HG03558 (cell line): ENCODE data around the gene MRPL17.

Experiments
- ATAC-seq: cut with Tn5 transposase; IDR thresholded peaks from one replicate; pipeline ENCODE4 v1.9.1; 2021; ENCODE audit warnings: moderate number of reproducible peaks; ENCODE audit not compliant: unreplicated experiment; ENCODE audit errors: extremely low read depth

The MRPL17 gene

DNA sequence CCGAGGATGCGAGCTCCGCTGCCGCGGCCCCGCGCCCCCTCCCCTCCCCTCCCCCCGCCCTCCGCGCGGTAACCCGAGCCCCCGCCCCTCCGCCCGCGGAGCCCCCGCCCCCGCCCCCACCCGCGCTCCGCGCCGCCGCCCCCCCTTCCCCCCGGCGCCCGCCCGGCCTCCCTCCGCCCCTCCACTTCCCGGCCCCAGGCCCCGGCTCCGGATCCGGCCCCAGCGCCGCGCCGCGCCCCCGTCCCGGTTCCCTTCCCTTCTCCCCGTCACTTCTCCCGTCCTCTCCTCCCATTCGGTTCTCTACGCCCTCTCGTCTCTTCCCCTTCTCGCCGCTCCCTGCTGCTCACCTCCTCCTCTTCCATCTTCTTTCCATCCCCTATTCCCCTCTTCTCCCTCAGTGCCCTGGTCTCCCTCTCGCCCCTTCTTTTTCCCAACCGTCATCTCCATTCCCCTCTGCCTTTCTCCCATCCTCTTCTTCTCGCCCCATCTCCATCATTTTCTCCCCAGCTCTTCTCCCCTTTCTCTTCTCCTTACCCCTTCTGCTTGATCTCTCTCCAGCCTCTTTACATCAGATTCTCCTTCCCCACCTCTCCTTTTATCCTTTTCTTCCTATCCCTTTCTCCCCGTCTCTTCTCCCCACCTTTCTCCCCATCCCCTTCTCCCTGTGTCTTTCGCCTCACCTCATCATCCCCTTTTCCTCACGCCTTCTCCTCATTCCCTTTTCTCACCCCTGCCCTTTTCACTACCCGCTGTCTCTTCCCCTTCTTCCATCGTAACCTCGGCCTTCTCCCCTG is 27.2 kb downstream of the MRPL17 start, which contains the start of gene DCHS1:
DCHS1 (minus strand) TSS at position 20 of the 794 bp plus-strand sequence. CDS start 14,196 bp downstream, outside the sequence.
- ATAC-seq = no peak

- ATAC-seq = no peak
Observed at GRCh38 chr11:6655020-6655789, 27.9 kb downstream of the MRPL17 start.

- ATAC-seq = no peak
Observed at GRCh38 chr11:6654281-6655019, 28.7 kb downstream of the MRPL17 start.

GRCh38 chr11:6653656-6654055 is 29.5 kb downstream of the MRPL17 start:
- no peak for ATAC-seq

- ATAC-seq = no peak
Observed at GRCh38 chr11:6653097-6653496, 30.0 kb downstream of the MRPL17 start.

DNA sequence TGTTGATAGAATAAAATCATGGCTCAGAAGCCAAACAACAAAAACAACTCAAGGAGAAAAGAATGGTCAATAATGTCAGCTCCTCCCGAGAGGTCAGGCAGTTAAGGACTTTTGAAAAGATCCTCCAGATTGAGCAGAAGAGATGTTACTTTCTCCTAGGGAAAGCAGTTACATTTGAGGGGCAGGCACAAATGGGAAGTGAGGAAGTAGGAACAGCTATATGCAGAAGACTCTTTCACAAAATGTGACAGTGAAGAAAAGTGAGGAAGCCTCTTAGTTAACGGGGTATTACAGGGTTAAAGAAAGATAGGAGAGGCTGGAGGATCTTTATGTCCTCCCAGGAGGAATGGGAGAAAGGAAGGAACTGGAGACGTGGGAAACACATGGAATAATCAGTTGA is 31.0 kb downstream of the MRPL17 start:
- no peak for ATAC-seq

GRCh38 chr11:6650980-6651379 is 32.2 kb downstream of the MRPL17 start:
- no peak for ATAC-seq

DNA sequence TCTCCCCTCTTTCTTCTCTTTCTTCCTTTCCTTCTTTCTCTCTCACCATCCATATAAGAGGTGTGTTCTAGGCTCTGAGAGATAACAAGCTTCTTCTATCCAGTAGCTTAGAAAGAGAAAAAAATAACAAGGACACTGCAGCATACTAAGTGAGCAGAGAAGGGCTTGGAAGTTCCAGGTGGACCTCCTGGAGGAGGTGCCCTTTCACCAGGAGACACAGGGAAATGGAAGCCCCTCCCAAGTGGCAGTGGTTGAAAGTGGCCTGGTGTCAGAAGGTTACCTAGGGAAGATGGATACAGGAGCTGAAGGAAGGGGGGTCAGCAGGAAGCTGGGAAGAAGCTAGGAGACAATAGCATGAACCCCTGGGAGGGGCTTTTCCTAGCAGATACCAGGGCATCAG is 33.0 kb downstream of the MRPL17 start:
- no peak for ATAC-seq

GRCh38 chr11:6648501-6648900 is 34.6 kb downstream of the MRPL17 start:
- no peak for ATAC-seq

- ATAC-seq = no peak
Observed at GRCh38 chr11:6647836-6648235, 35.3 kb downstream of the MRPL17 start.

GRCh38 chr11:6646918-6647679 is 36.0 kb downstream of the MRPL17 start:
- ATAC-seq = peak; percentile 73

DNA sequence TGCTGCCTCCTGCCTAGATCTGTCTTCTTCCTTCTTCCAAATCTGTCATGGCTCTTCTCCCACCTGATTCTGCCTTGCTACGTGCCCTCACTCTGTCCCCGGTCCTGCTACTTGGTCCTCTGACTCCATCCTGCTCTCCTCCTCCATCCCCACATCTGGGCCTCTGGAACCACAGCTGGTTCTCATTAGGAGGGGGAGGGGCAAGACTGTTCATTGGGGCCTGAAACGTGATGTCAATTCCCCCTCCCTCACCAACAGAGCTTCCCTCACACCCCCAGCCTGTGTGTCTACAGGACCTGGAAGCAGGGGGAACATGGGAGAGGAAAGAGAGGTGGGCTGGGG is 36.6 kb downstream of the MRPL17 start:
- no peak for ATAC-seq

DNA sequence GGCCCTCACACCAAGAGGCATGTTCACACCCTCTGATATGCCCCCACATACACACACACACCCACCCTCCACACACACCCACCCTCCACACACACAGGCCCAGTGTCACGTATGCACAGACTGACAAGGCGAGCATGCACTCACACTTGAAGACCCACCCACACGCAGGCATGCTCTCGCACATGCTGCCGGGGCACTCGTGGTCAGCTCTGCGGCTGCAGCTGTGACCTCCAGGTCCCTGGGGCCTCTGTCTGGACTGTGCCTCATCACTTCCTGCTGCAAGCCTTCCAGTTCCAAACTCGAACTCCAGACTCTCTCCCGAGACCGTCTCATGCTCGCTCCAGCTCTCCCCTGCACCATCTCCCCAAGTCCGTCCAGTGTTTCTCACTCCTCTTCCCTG is 37.1 kb downstream of the MRPL17 start:
- ATAC-seq = no peak

DNA sequence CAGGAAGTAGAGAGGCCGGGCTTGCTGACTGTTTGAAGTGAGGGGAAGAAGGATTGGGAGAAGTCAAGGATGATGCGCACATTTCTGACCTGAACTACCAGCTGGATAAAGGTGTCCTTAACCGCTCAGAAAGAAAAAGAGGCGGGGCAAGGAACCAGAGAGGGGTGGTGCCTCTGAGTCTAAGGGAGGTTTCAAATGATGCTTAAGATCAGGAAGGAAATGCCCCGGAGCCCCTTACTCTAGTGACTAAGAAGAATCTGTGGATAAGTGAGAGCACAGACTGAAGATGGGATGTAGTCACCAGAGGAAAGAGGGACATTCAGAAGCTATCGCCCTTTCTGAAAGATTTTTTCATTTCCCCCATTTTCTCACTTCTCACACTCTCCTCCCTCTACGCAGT is 40.2 kb downstream of the MRPL17 start:
- no peak for ATAC-seq

GRCh38 chr11:6640985-6641701 is 42.0 kb downstream of the MRPL17 start:
- no peak for ATAC-seq

- ATAC-seq = no peak
Observed at GRCh38 chr11:6640036-6640984, 42.8 kb downstream of the MRPL17 start.

- ATAC-seq = no peak
Observed at GRCh38 chr11:6638429-6638828, 44.7 kb downstream of the MRPL17 start.

- no peak for ATAC-seq
Observed at GRCh38 chr11:6637871-6638270, 45.3 kb downstream of the MRPL17 start.

DNA sequence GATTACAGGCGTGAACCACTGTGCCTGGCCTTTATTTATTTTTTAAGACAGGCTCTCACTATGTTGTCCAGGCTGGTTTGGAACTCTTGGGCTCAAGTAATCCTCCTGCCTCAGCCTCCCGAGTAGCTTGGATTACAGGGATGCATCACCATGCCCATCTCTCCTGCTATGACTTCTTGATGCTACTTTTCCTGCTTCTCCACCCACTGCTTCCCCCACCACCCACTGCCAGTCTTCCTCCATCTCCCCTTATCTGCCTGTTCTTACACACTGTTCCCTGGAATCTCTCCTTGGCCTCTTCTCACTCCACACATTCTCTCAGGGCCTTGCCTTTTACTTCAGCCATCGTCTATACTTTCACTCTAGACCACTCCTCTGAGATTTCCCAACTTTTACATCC is 46.7 kb downstream of the MRPL17 start:
- no peak for ATAC-seq
